Measurements from ENCODE around the gene KCNMB1.

Gene KCNMB1

DNA sequence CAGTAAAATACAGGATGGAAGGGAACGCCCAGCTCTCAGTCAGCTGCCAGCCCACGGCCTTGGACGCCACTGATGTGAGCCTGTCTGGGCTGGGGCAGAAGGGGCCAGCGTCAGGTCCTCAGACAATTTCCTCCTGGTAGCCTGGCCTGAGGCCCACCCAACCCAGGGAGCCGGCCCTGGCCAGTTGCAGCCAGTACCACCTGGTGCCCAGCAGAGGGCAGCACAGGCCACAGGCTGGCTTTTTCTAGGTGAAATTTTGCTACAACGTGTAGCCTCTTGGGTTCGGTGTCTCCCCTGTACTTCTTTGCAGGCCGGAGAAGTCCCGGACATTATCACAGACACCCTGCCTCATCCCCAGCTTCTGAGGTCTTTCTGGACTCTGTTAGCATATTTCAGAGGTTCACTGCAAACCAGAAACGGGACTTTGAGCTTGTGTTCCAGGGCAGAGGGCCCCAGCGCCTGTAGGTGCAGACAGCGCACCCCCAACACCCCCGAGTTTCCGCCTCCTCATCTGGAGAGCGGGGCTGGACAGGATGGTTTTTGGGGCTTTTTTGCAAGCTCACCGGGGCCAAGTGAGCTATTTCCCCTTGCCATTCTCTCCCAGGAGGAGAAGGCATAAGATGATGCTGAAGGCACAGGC is 45.9 kb upstream of the KCNMB1 start:
- Histone ChIP-seq H2BK15ac (ENCODE audit: low read length) (no peak overlapping the region), H3K9me3 (replicated peaks in 1 of 2; ENCODE audit: control insufficient read depth in 2 of 2, insufficient read depth in 1 of 2, low read depth in 1 of 2, low read length in 2 of 2) (no peaks in the 10 kb centered on the region), H4K8ac (ENCODE audit: low read depth, low read length) (no peak overlapping the region), H2BK5ac (ENCODE audit: low read length) (no peak overlapping the region), H2BK120ac (ENCODE audit: low read depth, low read length) (no peak overlapping the region), H3K79me1 (ENCODE audit: low read depth, low read length) (no peaks in the 10 kb centered on the region), H2AK5ac (ENCODE audit: low read depth, low read length) (no peak overlapping the region), H3K4me3 (ENCODE audit: low read length in 2 of 2) (no peak overlapping the region), H3K9ac (ENCODE audit: low read depth, low read length, poor library complexity) (no peak overlapping the region), H2BK12ac (ENCODE audit: low read length) (peak overlapping the region; percentile 50), H3K18ac (ENCODE audit: low read length) (peak overlapping the region; percentile 50), H4K91ac (ENCODE audit: low read depth, low read length, poor library complexity) (no peak overlapping the region), H3K36me3 (replicated peaks in 1 of 2; ENCODE audit: control insufficient read depth in 2 of 2, insufficient read depth in 2 of 2, low read length in 2 of 2) (no peaks in the 10 kb centered on the region), H3K27ac (replicated peaks; ENCODE audit: low read length) (no peak overlapping the region), H3K4ac (ENCODE audit: low read length) (no peak overlapping the region), H3K27me3 (ENCODE audit: control insufficient read depth in 3 of 3, insufficient read depth in 3 of 3, low read depth in 1 of 3, low read length in 3 of 3) (no peaks in the 10 kb centered on the region), H3K4me1 (ENCODE audit: control insufficient read depth in 2 of 2, insufficient read depth in 1 of 2, low read depth in 1 of 2, low read length in 2 of 2) (peaks cover 0 to 13% of the 10 kb centered on the region in 2 donors), H3K4me2 (ENCODE audit: insufficient read depth, low read length, poor library complexity, severe bottlenecking) (no peak overlapping the region), H3K14ac (ENCODE audit: low read length) (no peak overlapping the region), H3K23ac (ENCODE audit: low read depth, low read length, poor library complexity) (no peak overlapping the region), H2AFZ (ENCODE audit: low read length) (peak overlapping the region; percentile 38)
- no CpG with 5 or more reads among the region's 16 CpGs for WGBS, 2 donors (ENCODE audit: extremely low coverage in 2 of 2, insufficient read length in 2 of 2, insufficient replicate concordance in 1 of 2)
- peak; percentile 64 for DNase-seq (ENCODE audit: low spot score)

DNA sequence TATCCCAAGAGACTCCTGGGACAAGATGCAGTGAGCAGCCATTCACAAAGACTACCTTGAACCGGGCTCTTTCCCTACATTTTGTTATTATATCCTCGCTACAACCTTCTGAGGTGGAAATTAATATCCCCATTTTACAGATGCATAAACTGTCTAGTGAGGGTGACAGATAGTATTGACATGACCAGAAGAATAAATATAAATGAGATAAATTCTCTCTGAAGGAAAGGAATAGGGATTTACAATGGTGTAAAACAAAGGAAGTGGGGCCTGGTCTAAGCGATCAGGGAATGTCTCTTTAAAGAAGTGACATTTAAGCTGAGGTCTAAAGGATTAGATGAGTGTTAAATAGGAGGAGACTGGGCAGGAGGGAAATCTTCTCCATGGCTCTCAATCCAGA is 43.5 kb upstream of the KCNMB1 start:
- Histone ChIP-seq H2AK5ac (ENCODE audit: low read depth, low read length) (no peak overlapping the region), H2BK12ac (ENCODE audit: low read length) (no peak overlapping the region), H2AFZ (ENCODE audit: low read length) (no peak overlapping the region), H3K9ac (ENCODE audit: low read depth, low read length, poor library complexity) (no peak overlapping the region), H2BK15ac (ENCODE audit: low read length) (no peak overlapping the region), H3K4me1 (ENCODE audit: control insufficient read depth in 2 of 2, insufficient read depth in 1 of 2, low read depth in 1 of 2, low read length in 2 of 2) (peaks cover 0 to 5% of the 10 kb centered on the region in 2 donors), H3K79me1 (ENCODE audit: low read depth, low read length) (no peaks in the 10 kb centered on the region), H3K27me3 (ENCODE audit: control insufficient read depth in 3 of 3, insufficient read depth in 3 of 3, low read depth in 1 of 3, low read length in 3 of 3) (no peaks in the 10 kb centered on the region), H2BK5ac (ENCODE audit: low read length) (no peak overlapping the region), H3K4me2 (ENCODE audit: insufficient read depth, low read length, poor library complexity, severe bottlenecking) (no peak overlapping the region), H3K18ac (ENCODE audit: low read length) (no peak overlapping the region), H4K91ac (ENCODE audit: low read depth, low read length, poor library complexity) (no peak overlapping the region), H3K4ac (ENCODE audit: low read length) (no peak overlapping the region), H3K14ac (ENCODE audit: low read length) (no peak overlapping the region), H3K4me3 (ENCODE audit: low read length in 2 of 2) (no peak overlapping the region), H3K27ac (replicated peaks; ENCODE audit: low read length) (no peak overlapping the region), H4K8ac (ENCODE audit: low read depth, low read length) (no peak overlapping the region), H2BK120ac (ENCODE audit: low read depth, low read length) (no peak overlapping the region), H3K36me3 (replicated peaks in 1 of 2; ENCODE audit: control insufficient read depth in 2 of 2, insufficient read depth in 2 of 2, low read length in 2 of 2) (no peaks in the 10 kb centered on the region), H3K23ac (ENCODE audit: low read depth, low read length, poor library complexity) (no peak overlapping the region), H3K9me3 (replicated peaks in 1 of 2; ENCODE audit: control insufficient read depth in 2 of 2, insufficient read depth in 1 of 2, low read depth in 1 of 2, low read length in 2 of 2) (no peaks in the 10 kb centered on the region)
- no peak for DNase-seq (ENCODE audit: low spot score)
- no CpG with 5 or more reads among the region's 3 CpGs for WGBS, 2 donors (ENCODE audit: extremely low coverage in 2 of 2, insufficient read length in 2 of 2, insufficient replicate concordance in 1 of 2)

DNA sequence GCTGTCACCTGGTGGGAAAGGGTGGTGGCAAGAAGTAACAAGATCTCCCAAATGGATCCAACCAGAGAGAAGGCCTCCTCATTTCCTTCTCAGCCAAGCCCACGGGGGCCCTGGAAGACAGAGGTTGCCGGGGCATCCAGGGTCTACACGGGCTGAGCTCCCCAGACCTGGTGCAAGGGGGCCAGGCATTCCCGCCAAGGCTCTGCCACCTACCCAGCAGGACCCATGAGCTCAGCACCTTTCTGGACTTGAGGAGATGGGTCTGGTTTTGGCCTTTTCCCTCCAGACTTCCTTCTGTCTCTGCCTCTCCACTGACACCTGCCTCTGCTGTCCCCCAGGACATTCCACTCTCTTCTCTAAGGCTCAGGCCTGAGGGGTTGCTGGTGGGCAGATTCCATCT is 42.4 kb upstream of the KCNMB1 start:
- Histone ChIP-seq H3K9me3 (replicated peaks in 1 of 2; ENCODE audit: control insufficient read depth in 2 of 2, insufficient read depth in 1 of 2, low read depth in 1 of 2, low read length in 2 of 2) (no peaks in the 10 kb centered on the region), H2AFZ (ENCODE audit: low read length) (no peak overlapping the region), H2AK5ac (ENCODE audit: low read depth, low read length) (no peak overlapping the region), H2BK15ac (ENCODE audit: low read length) (no peak overlapping the region), H3K14ac (ENCODE audit: low read length) (no peak overlapping the region), H3K4me1 (ENCODE audit: control insufficient read depth in 2 of 2, insufficient read depth in 1 of 2, low read depth in 1 of 2, low read length in 2 of 2) (peaks cover 0 to 5% of the 10 kb centered on the region in 2 donors), H3K27ac (replicated peaks; ENCODE audit: low read length) (no peak overlapping the region), H3K4me2 (ENCODE audit: insufficient read depth, low read length, poor library complexity, severe bottlenecking) (no peak overlapping the region), H3K4ac (ENCODE audit: low read length) (no peak overlapping the region), H3K36me3 (replicated peaks in 1 of 2; ENCODE audit: control insufficient read depth in 2 of 2, insufficient read depth in 2 of 2, low read length in 2 of 2) (no peaks in the 10 kb centered on the region), H3K9ac (ENCODE audit: low read depth, low read length, poor library complexity) (no peak overlapping the region), H2BK12ac (ENCODE audit: low read length) (peak overlapping the region; percentile 14), H4K8ac (ENCODE audit: low read depth, low read length) (no peak overlapping the region), H3K18ac (ENCODE audit: low read length) (peak overlapping the region; percentile 41), H3K23ac (ENCODE audit: low read depth, low read length, poor library complexity) (no peak overlapping the region), H4K91ac (ENCODE audit: low read depth, low read length, poor library complexity) (no peak overlapping the region), H3K27me3 (ENCODE audit: control insufficient read depth in 3 of 3, insufficient read depth in 3 of 3, low read depth in 1 of 3, low read length in 3 of 3) (no peaks in the 10 kb centered on the region), H2BK120ac (ENCODE audit: low read depth, low read length) (no peak overlapping the region), H3K4me3 (ENCODE audit: low read length in 2 of 2) (no peak overlapping the region), H3K79me1 (ENCODE audit: low read depth, low read length) (no peaks in the 10 kb centered on the region), H2BK5ac (ENCODE audit: low read length) (no peak overlapping the region)
- no peak for DNase-seq (ENCODE audit: low spot score)
- no CpG with 5 or more reads among the region's 4 CpGs for WGBS, 2 donors (ENCODE audit: extremely low coverage in 2 of 2, insufficient read length in 2 of 2, insufficient replicate concordance in 1 of 2)

DNA sequence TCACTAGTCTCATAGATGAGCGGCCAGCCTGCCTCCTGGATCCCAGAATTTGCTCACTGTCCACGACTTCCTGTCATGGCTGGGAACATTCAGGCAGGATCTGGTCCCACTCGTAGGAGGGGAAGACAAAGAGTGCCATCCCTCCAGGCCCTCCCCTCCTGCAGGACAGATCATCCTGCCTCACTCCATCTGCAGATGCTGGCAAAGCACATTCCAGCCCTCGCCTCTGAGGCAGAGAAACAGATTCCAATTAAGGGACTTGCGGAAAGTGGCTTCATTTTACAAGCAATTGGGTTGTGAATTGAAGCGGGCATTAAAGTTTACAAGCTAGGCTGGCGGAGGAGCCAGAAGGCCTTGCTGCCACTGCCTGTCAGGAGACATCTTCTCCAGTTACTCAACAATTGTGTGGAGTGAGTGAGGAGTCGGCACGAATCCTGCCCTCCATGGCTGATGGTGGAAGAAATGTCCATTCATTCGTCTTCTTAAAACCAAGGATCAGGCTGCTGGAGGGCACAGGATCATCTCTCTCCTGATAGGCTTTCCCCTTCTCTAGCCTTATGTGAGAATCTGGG is 41.8 kb upstream of the KCNMB1 start:
- no peaks in the 10 kb centered on the region for H3K79me1 ChIP-seq (ENCODE audit: low read depth, low read length)
- no peak overlapping the region for H2BK15ac ChIP-seq (ENCODE audit: low read length)
- no peak overlapping the region for H3K4me3 ChIP-seq (ENCODE audit: low read length in 2 of 2)
- no peak overlapping the region for H3K9ac ChIP-seq (ENCODE audit: low read depth, low read length, poor library complexity)
- H2AFZ ChIP-seq (ENCODE audit: low read length): no peak overlapping the region
- no peak for DNase-seq (ENCODE audit: low spot score)
- H4K8ac ChIP-seq (ENCODE audit: low read depth, low read length): no peak overlapping the region
- H3K9me3 ChIP-seq (replicated peaks in 1 of 2; ENCODE audit: control insufficient read depth in 2 of 2, insufficient read depth in 1 of 2, low read depth in 1 of 2, low read length in 2 of 2): no peaks in the 10 kb centered on the region
- H3K27me3 ChIP-seq (ENCODE audit: control insufficient read depth in 3 of 3, insufficient read depth in 3 of 3, low read depth in 1 of 3, low read length in 3 of 3): no peaks in the 10 kb centered on the region
- H3K4me2 ChIP-seq (ENCODE audit: insufficient read depth, low read length, poor library complexity, severe bottlenecking): no peak overlapping the region
- WGBS, 2 donors (ENCODE audit: extremely low coverage in 2 of 2, insufficient read length in 2 of 2, insufficient replicate concordance in 1 of 2): no CpG with 5 or more reads among the region's 10 CpGs
- H3K36me3 ChIP-seq (replicated peaks in 1 of 2; ENCODE audit: control insufficient read depth in 2 of 2, insufficient read depth in 2 of 2, low read length in 2 of 2): no peaks in the 10 kb centered on the region
- no peak overlapping the region for H2BK120ac ChIP-seq (ENCODE audit: low read depth, low read length)
- no peak overlapping the region for H3K23ac ChIP-seq (ENCODE audit: low read depth, low read length, poor library complexity)
- no peak overlapping the region for H4K91ac ChIP-seq (ENCODE audit: low read depth, low read length, poor library complexity)
- no peak overlapping the region for H3K14ac ChIP-seq (ENCODE audit: low read length)
- no peak overlapping the region for H3K4ac ChIP-seq (ENCODE audit: low read length)
- no peak overlapping the region for H2AK5ac ChIP-seq (ENCODE audit: low read depth, low read length)
- peak overlapping the region; percentile 25 for H3K18ac ChIP-seq (ENCODE audit: low read length)
- peaks cover 0 to 4% of the 10 kb centered on the region in 2 donors for H3K4me1 ChIP-seq (ENCODE audit: control insufficient read depth in 2 of 2, insufficient read depth in 1 of 2, low read depth in 1 of 2, low read length in 2 of 2)
- H2BK12ac ChIP-seq (ENCODE audit: low read length): no peak overlapping the region
- H3K27ac ChIP-seq (replicated peaks; ENCODE audit: low read length): no peak overlapping the region
- H2BK5ac ChIP-seq (ENCODE audit: low read length): no peak overlapping the region
